ENCODE data around the gene EDN3. TPM values are rescaled to one million over a fixed set of nuclear protein-coding genes. Genes with fewer than 3 reads are reported as not detected.

EDN3 gene
- total and polyA plus RNA-seq, 2 donors (not counting 3 experiments of a cell fraction or from before 2014, with no cell fraction given): not detected

GRCh38 chr20:59355242-59355641 lies 54.8 kb downstream of the EDN3 start:
- Histone ChIP-seq H3K9ac (replicated peaks; ENCODE audit: extremely low read depth, insufficient read depth, low read length) (no peak overlapping the region), H3K4me2 (ENCODE audit: insufficient read depth, low read length) (no peak overlapping the region), H3K36me3 (ENCODE audit: control insufficient read depth in 2 of 2, extremely low read depth in 1 of 2, insufficient read depth in 2 of 2, low read length in 2 of 2) (no peaks in the 10 kb centered on the region), H2AFZ (ENCODE audit: low read depth, low read length) (no peak overlapping the region), H3K79me2 (ENCODE audit: control insufficient read depth, insufficient read depth, low read length) (no peaks in the 10 kb centered on the region), H3K4me1 (ENCODE audit: control insufficient read depth, extremely low read depth, insufficient read depth, low read length) (no peaks in the 10 kb centered on the region), H3K27me3 (ENCODE audit: control insufficient read depth in 2 of 2, insufficient read depth in 2 of 2, low read length in 2 of 2) (no peaks in the 10 kb centered on the region), H4K20me1 (replicated peaks; ENCODE audit: control insufficient read depth, extremely low read depth, insufficient read depth, low read length) (no peaks in the 10 kb centered on the region), H3K4me3 (replicated peaks in 1 of 3; ENCODE audit: insufficient read depth in 1 of 3, low read depth in 1 of 3, low read length in 3 of 3) (no peak overlapping the region), H3K9me1 (replicated peaks; ENCODE audit: control insufficient read depth, extremely low read depth, insufficient read depth, low read length) (no peaks in the 10 kb centered on the region), H3K27ac (ENCODE audit: insufficient read depth, low read depth, low read length) (no peak overlapping the region), H3K9me3 (replicated peaks; ENCODE audit: control insufficient read depth, insufficient read depth, low read length) (no peaks in the 10 kb centered on the region)
- DNase-seq (ENCODE audit: low read depth, low spot score) (no peak), FAIRE-seq (no peak)
- no TSS peak for BruUV-seq (replicated peaks)
- CTCF ChIA-PET: no interaction called here
- POLR2A ChIA-PET: no interaction called here
- dilution Hi-C loops (cut with MboI; ENCODE audit: extremely low pct_ligation_motif_present, low sequenced_read_pairs): no loop called here
- TF ChIP-seq, protein P1, sequence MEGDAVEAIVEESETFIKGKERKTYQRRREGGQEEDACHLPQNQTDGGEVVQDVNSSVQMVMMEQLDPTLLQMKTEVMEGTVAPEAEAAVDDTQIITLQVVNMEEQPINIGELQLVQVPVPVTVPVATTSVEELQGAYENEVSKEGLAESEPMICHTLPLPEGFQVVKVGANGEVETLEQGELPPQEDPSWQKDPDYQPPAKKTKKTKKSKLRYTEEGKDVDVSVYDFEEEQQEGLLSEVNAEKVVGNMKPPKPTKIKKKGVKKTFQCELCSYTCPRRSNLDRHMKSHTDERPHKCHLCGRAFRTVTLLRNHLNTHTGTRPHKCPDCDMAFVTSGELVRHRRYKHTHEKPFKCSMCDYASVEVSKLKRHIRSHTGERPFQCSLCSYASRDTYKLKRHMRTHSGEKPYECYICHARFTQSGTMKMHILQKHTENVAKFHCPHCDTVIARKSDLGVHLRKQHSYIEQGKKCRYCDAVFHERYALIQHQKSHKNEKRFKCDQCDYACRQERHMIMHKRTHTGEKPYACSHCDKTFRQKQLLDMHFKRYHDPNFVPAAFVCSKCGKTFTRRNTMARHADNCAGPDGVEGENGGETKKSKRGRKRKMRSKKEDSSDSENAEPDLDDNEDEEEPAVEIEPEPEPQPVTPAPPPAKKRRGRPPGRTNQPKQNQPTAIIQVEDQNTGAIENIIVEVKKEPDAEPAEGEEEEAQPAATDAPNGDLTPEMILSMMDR (IDR thresholded peaks at IDR 0.05; ENCODE audit: extremely low read depth in 1 of 2, insufficient read depth in 1 of 2, low read depth in 1 of 2, low read length in 2 of 2): no peak
- TF ChIP-seq, protein P2, sequence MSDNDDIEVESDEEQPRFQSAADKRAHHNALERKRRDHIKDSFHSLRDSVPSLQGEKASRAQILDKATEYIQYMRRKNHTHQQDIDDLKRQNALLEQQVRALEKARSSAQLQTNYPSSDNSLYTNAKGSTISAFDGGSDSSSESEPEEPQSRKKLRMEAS (IDR thresholded peaks at IDR 0.05; ENCODE audit: insufficient read depth, insufficient read length): no peak
- TF ChIP-seq JUN (IDR thresholded peaks at IDR 0.05; ENCODE audit: borderline replicate concordance, insufficient read depth, insufficient read length, low read depth) (no peak), GATA2 (IDR thresholded peaks at IDR 0.05; ENCODE audit: insufficient read depth, insufficient read length, low read depth, low read length) (no peak), FOS (IDR thresholded peaks at IDR 0.05; ENCODE audit: borderline replicate concordance, insufficient read depth, low read length) (no peak), POLR2AphosphoS5 (IDR thresholded peaks at IDR 0.05; ENCODE audit: insufficient read depth, low read depth, low read length) (no peak), EZH2 (IDR thresholded peaks at IDR 0.05; ENCODE audit: borderline replicate concordance, low read depth, low read length, severe bottlenecking) (no peak), MYC (IDR thresholded peaks at IDR 0.05; ENCODE audit: low read depth, low read length) (no peak), POLR2A (IDR thresholded peaks at IDR 0.05; ENCODE audit: low read depth, low read length) (no peak)
- intact Hi-C loops (cut with micrococcal nuclease): no loop called here

Data from endothelial cell of umbilical vein (primary cell).